Measurements from ENCODE around the gene CCDC69.
A peak's percentile ranks its signal among the peaks of the same experiment; 100 is the strongest.

Gene CCDC69

DNA sequence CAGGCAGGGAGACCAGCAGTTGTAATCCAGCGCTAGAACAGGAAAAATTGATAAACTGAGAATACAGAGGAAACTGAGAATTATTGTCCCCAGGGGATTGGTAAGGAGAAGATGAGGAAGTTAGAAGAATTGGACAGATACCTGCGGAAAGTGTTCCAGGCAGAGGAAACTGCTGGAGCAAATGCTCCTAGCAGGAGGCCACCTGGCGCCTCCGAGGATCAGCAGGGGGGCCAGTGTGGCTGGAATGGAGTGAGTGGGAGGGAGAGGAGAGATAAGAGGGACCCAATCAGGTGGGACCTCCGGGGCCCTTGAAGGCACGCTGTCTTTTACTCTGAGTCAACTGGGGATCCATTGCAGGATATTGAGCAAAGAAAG is 65.6 kb downstream of the CCDC69 start:
- H3K27ac ChIP-seq (ENCODE audit: low read length, poor library complexity, severe bottlenecking), result peak overlapping the region; percentile 62
- H2AFZ ChIP-seq (ENCODE audit: low read depth, low read length), result peak overlapping the region; percentile 78
- H3K4me2 ChIP-seq (ENCODE audit: low read length, poor library complexity, severe bottlenecking), result peak overlapping the region; percentile 88
- peak overlapping the region; percentile 94 to 97 for H3K4me3 ChIP-seq (ENCODE audit: insufficient read depth in 1 of 2, low read depth in 1 of 2, low read length in 2 of 2)
- no peak overlapping the region for H2BK120ac ChIP-seq (ENCODE audit: low read depth, low read length)
- H2BK15ac ChIP-seq (ENCODE audit: low read depth, poor library complexity, severe bottlenecking), result no peak overlapping the region
- H3K23ac ChIP-seq (ENCODE audit: low read length in 2 of 2), result no peak overlapping the region
- H3K4ac ChIP-seq (ENCODE audit: low read depth in 1 of 2, low read length in 2 of 2), result peak overlapping the region; percentile 9 to 73
- peaks cover 0 to 9% of the 10 kb centered on the region in 2 experiments for H3K36me3 ChIP-seq (ENCODE audit: control insufficient read depth in 1 of 2, insufficient read depth in 2 of 2, low read depth in 1 of 2, low read length in 2 of 2)
- 13% methylated on average over 4 of the region's 6 CpGs for WGBS
- no peaks in the 10 kb centered on the region for H3K27me3 ChIP-seq (ENCODE audit: control insufficient read depth in 1 of 2, insufficient read depth in 1 of 2, low read length in 2 of 2)
- H3K79me1 ChIP-seq (replicated peaks; ENCODE audit: low read length, poor library complexity, severe bottlenecking), result no peaks in the 10 kb centered on the region
- H3K9me3 ChIP-seq (ENCODE audit: control insufficient read depth, low read length), result no peaks in the 10 kb centered on the region
- no peak overlapping the region for H2BK12ac ChIP-seq (ENCODE audit: low read length in 2 of 2)
- no peak overlapping the region for H4K8ac ChIP-seq (ENCODE audit: low read length)
- H2BK5ac ChIP-seq (ENCODE audit: low read depth, low read length, poor library complexity, severe bottlenecking), result no peak overlapping the region
- no peak overlapping the region for H3K14ac ChIP-seq (ENCODE audit: low read length in 2 of 2)
- peak overlapping the region; percentile 95 for H3K9ac ChIP-seq (ENCODE audit: low read length)
- H3K4me1 ChIP-seq (ENCODE audit: control insufficient read depth, insufficient read depth, low read depth, low read length), result peaks cover 20% of the 10 kb centered on the region
- no peak overlapping the region for H2AK5ac ChIP-seq (ENCODE audit: low read length, severe bottlenecking)
- peak overlapping the region; percentile 48 to 88 for H3K18ac ChIP-seq (ENCODE audit: low read depth in 1 of 2, low read length in 2 of 2)
- no peak for DNase-seq
- no peak overlapping the region for H4K91ac ChIP-seq (ENCODE audit: low read length)

GRCh38 chr5:151157426-151158286 is 66.2 kb downstream of the CCDC69 start, which contains the start of gene ANXA6:
TSS of gene ANXA6 (minus strand) at chr5:151157779. CDS start at chr5:151147901, 9,878 bp downstream.
- H3K4me1 ChIP-seq (ENCODE audit: control insufficient read depth, insufficient read depth, low read depth, low read length), result peaks cover 23% of the 10 kb centered on the region
- H3K27me3 ChIP-seq (ENCODE audit: control insufficient read depth in 1 of 2, insufficient read depth in 1 of 2, low read length in 2 of 2), result no peaks in the 10 kb centered on the region
- peak within 1 kb of the TSS; percentile 94 for H3K27ac ChIP-seq (ENCODE audit: low read length, poor library complexity, severe bottlenecking)
- H2AFZ ChIP-seq (ENCODE audit: low read depth, low read length), result peak within 1 kb of the TSS; percentile 78
- peak within 1 kb of the TSS in 1 of 2 experiments; percentile 51 for H2BK12ac ChIP-seq (ENCODE audit: low read length in 2 of 2)
- H2AK5ac ChIP-seq (ENCODE audit: low read length, severe bottlenecking), result peak within 1 kb of the TSS; percentile 85
- H3K4ac ChIP-seq (ENCODE audit: low read depth in 1 of 2, low read length in 2 of 2), result peak within 1 kb of the TSS; percentile 88 to 97
- peak within 1 kb of the TSS; percentile 88 to 93 for H3K18ac ChIP-seq (ENCODE audit: low read depth in 1 of 2, low read length in 2 of 2)
- no peaks in the 10 kb centered on the region for H3K9me3 ChIP-seq (ENCODE audit: control insufficient read depth, low read length)
- peak within 1 kb of the TSS in 1 of 2 experiments; percentile 83 for H3K23ac ChIP-seq (ENCODE audit: low read length in 2 of 2)
- 1% methylated on average over 60 of the region's 60 CpGs for WGBS
- peak within 1 kb of the TSS; percentile 79 for H2BK5ac ChIP-seq (ENCODE audit: low read depth, low read length, poor library complexity, severe bottlenecking)
- peak within 1 kb of the TSS; percentile 83 for H4K8ac ChIP-seq (ENCODE audit: low read length)
- H3K14ac ChIP-seq (ENCODE audit: low read length in 2 of 2), result peak within 1 kb of the TSS; percentile 4 to 91
- peak within 1 kb of the TSS; percentile 83 for H2BK120ac ChIP-seq (ENCODE audit: low read depth, low read length)
- H4K91ac ChIP-seq (ENCODE audit: low read length), result peak within 1 kb of the TSS; percentile 92
- DNase-seq, result peak; percentile 87
- peak within 1 kb of the TSS; percentile 94 to 97 for H3K4me3 ChIP-seq (ENCODE audit: insufficient read depth in 1 of 2, low read depth in 1 of 2, low read length in 2 of 2)
- peak within 1 kb of the TSS; percentile 88 for H3K4me2 ChIP-seq (ENCODE audit: low read length, poor library complexity, severe bottlenecking)
- H3K9ac ChIP-seq (ENCODE audit: low read length), result peak within 1 kb of the TSS; percentile 95
- peak within 1 kb of the TSS; percentile 74 for H2BK15ac ChIP-seq (ENCODE audit: low read depth, poor library complexity, severe bottlenecking)
- H3K79me1 ChIP-seq (replicated peaks; ENCODE audit: low read length, poor library complexity, severe bottlenecking), result no peaks in the 10 kb centered on the region
- H3K36me3 ChIP-seq (ENCODE audit: control insufficient read depth in 1 of 2, insufficient read depth in 2 of 2, low read depth in 1 of 2, low read length in 2 of 2), result peaks cover 0 to 11% of the 10 kb centered on the region in 2 experiments

- Histone ChIP-seq H2BK120ac (ENCODE audit: low read depth, low read length) (peak overlapping the region; percentile 83), H3K9me3 (ENCODE audit: control insufficient read depth, low read length) (no peaks in the 10 kb centered on the region), H4K91ac (ENCODE audit: low read length) (peak overlapping the region; percentile 95), H3K4ac (ENCODE audit: low read depth in 1 of 2, low read length in 2 of 2) (peak overlapping the region; percentile 88 to 97), H4K8ac (ENCODE audit: low read length) (peak overlapping the region; percentile 90), H2BK15ac (ENCODE audit: low read depth, poor library complexity, severe bottlenecking) (peak overlapping the region; percentile 84), H3K14ac (ENCODE audit: low read length in 2 of 2) (peak overlapping the region; percentile 4 to 91), H3K27ac (ENCODE audit: low read length, poor library complexity, severe bottlenecking) (peak overlapping the region; percentile 94), H3K27me3 (ENCODE audit: control insufficient read depth in 1 of 2, insufficient read depth in 1 of 2, low read length in 2 of 2) (no peaks in the 10 kb centered on the region), H3K79me1 (replicated peaks; ENCODE audit: low read length, poor library complexity, severe bottlenecking) (no peaks in the 10 kb centered on the region), H3K23ac (ENCODE audit: low read length in 2 of 2) (peak overlapping the region in 1 of 2 experiments; percentile 83), H2AFZ (ENCODE audit: low read depth, low read length) (peak overlapping the region; percentile 10), H3K4me3 (ENCODE audit: insufficient read depth in 1 of 2, low read depth in 1 of 2, low read length in 2 of 2) (peak overlapping the region; percentile 94 to 97), H3K18ac (ENCODE audit: low read depth in 1 of 2, low read length in 2 of 2) (peak overlapping the region; percentile 88 to 93), H3K4me1 (ENCODE audit: control insufficient read depth, insufficient read depth, low read depth, low read length) (peaks cover 25% of the 10 kb centered on the region), H3K9ac (ENCODE audit: low read length) (peak overlapping the region; percentile 95), H2BK12ac (ENCODE audit: low read length in 2 of 2) (peak overlapping the region; percentile 49 to 76), H3K4me2 (ENCODE audit: low read length, poor library complexity, severe bottlenecking) (peak overlapping the region; percentile 88), H2AK5ac (ENCODE audit: low read length, severe bottlenecking) (peak overlapping the region; percentile 85), H3K36me3 (ENCODE audit: control insufficient read depth in 1 of 2, insufficient read depth in 2 of 2, low read depth in 1 of 2, low read length in 2 of 2) (peaks cover 0 to 12% of the 10 kb centered on the region in 2 experiments), H2BK5ac (ENCODE audit: low read depth, low read length, poor library complexity, severe bottlenecking) (peak overlapping the region; percentile 79)
- WGBS, result 6% methylated on average over 20 of the region's 20 CpGs
- peak; percentile 38 for DNase-seq
Observed at GRCh38 chr5:151156507-151157420, 67.1 kb downstream of the CCDC69 start.
